Esophagus squamous epithelium (tissue), 5 donors: ENCODE results near the gene DES. TPM values are rescaled to one million over a fixed set of nuclear protein-coding genes. Genes with fewer than 3 reads are reported as not detected.
"Not testable (repeated sequence)": the region's sequence is repeated elsewhere in the genome, so short reads cannot be mapped to it uniquely, and the experiment has no call there.

Experiments used
- DNase-seq: peaks from one replicate; lab custom pipeline; 2025; lab: John Stamatoyannopoulos, UW
- H3K27ac ChIP-seq, 4 donors: fragments of 200-600 bp; sonication (generic); one replicate each; pipeline ENCODE4 v1.5.1; 2016 to 2019; ENCODE audit warnings: mild to moderate bottlenecking in 1 of 4
- H3K27me3 ChIP-seq, 4 donors: fragments of 200-600 bp; sonication (generic); 1 replicate in 3 of 4; 2 replicates in 1 of 4; pipeline versions ENCODE4 v1.5.1 to v1.6.0; 2017 to 2021; ENCODE audit warnings: antibody characterized with exemption in 1 of 4
- H3K36me3 ChIP-seq, 3 donors: fragments of 200-600 bp; sonication (generic); one replicate each; pipeline ENCODE4 v1.5.1; 2016 to 2019
- H3K4me1 ChIP-seq, 3 donors: fragments of 200-600 bp; sonication (generic); one replicate each; pipeline ENCODE4 v1.5.1; 2017 to 2019
- H3K4me3 ChIP-seq, 4 donors: fragments of 200-600 bp; sonication (generic); 1 replicate in 3 of 4; 2 replicates in 1 of 4; pipeline ENCODE4 v1.5.1; 2016 to 2019; ENCODE audit warnings: mild to moderate bottlenecking in 2 of 4, moderate library complexity in 1 of 4
- H3K9me3 ChIP-seq, 3 donors: fragments of 200-600 bp; sonication (generic); one replicate each; pipeline ENCODE4 v1.5.1; 2016 to 2019
- CTCF ChIP-seq, 6 experiments: fragments of 450-650 bp in 4 of 6; fragments of 200-600 bp in 2 of 6; sonication (generic) in 2 of 6; IDR thresholded peaks; one replicate each; pipeline ENCODE4 v1.5.1; 2016 to 2019; ENCODE audit warnings: antibody characterized with exemption in 6 of 6, mild to moderate bottlenecking in 4 of 6, moderate library complexity in 4 of 6
- POLR2A ChIP-seq, 4 donors: fragments of 450-650 bp; IDR thresholded peaks; one replicate each; pipeline ENCODE4 v1.6.1; 2017; ENCODE audit warnings: antibody characterized with exemption in 4 of 4, mild to moderate bottlenecking in 4 of 4, moderate library complexity in 3 of 4
- WGBS, 2 donors: methylation state at CpG; one replicate each; pipeline ENCODE4 v1.1.5; 2018; 5-methylcytosine and 5-hydroxymethylcytosine counted together
- intact Hi-C: fragments of 100-400 bp; cut with DNase I; formaldehyde crosslinking; loops from one replicate; pipeline ENCODE4 v1.15.0; 2022
- total RNA-seq, 4 donors: library from RNA; depleted of rRNA; stranded (reverse); fragments of >200 nt; gene quantifications; one replicate each; pipeline ENCODE4 v1.1.0, GENCODE V29; 2016
- donor health status: DM: yes; HTN: yes; CAD: no.

The DES gene
- total RNA-seq, 4 donors from 2014 or later, result 120 to 2,698 (median 303) TPM

- TF ChIP-seq POLR2A (IDR thresholded peaks at IDR 0.05), result no peak
- no peak for TF ChIP-seq CTCF (IDR thresholded peaks at IDR 0.05)
- Histone ChIP-seq H3K27ac (no peak overlapping the region), H3K36me3 (no peaks in the 10 kb centered on the region), H3K4me1 (peaks cover 0 to 6% (median 4%) of the 10 kb centered on the region in 3 donors), H3K4me3 (no peak overlapping the region), H3K9me3 (no peaks in the 10 kb centered on the region), H3K27me3 (no peaks in the 10 kb centered on the region)
- intact Hi-C loops, result no loop called here
- WGBS, 2 donors, result 81 to 88% methylated on average over 9 of the region's 9 CpGs
- DNase-seq, result no peak
Measured at GRCh38 chr2:219392754-219393153, 25.4 kb upstream of the DES start.

- WGBS, 2 donors, result 71 to 83% methylated on average over 2 of the region's 9 CpGs
- H3K36me3 ChIP-seq, H3K9me3 ChIP-seq, DNase-seq, intact Hi-C loops, H3K27me3 ChIP-seq, H3K27ac ChIP-seq, H3K4me3 ChIP-seq: not testable (repeated sequence)
- H3K4me1 ChIP-seq, result peaks cover 0 to 19% (median 10%) of the 10 kb centered on the region in 3 donors
Measured at GRCh38 chr2:219395056-219395455, 23.1 kb upstream of the DES start.

- intact Hi-C loops, result no loop called here
- no peak overlapping the region for H3K27ac ChIP-seq
- peaks cover 0 to 19% (median 10%) of the 10 kb centered on the region in 3 donors for H3K4me1 ChIP-seq
- no peak for DNase-seq
- H3K9me3 ChIP-seq, result no peaks in the 10 kb centered on the region
- TF ChIP-seq CTCF (IDR thresholded peaks at IDR 0.05) (no peak), POLR2A (IDR thresholded peaks at IDR 0.05) (no peak)
- 87 to 88% methylated on average over 3 of the region's 3 CpGs for WGBS, 2 donors
- H3K4me3 ChIP-seq, result no peak overlapping the region
- H3K27me3 ChIP-seq, result no peaks in the 10 kb centered on the region
- no peaks in the 10 kb centered on the region for H3K36me3 ChIP-seq
Measured at GRCh38 chr2:219395609-219396008, 22.6 kb upstream of the DES start.

GRCh38 chr2:219396863-219397457 is 21.2 kb upstream of the DES start:
- intact Hi-C loops, result no loop called here
- no peak overlapping the region for H3K4me3 ChIP-seq
- TF ChIP-seq CTCF (IDR thresholded peaks at IDR 0.05), result no peak
- no peaks in the 10 kb centered on the region for H3K9me3 ChIP-seq
- H3K4me1 ChIP-seq, result peaks cover 0 to 19% (median 10%) of the 10 kb centered on the region in 3 donors
- no peaks in the 10 kb centered on the region for H3K27me3 ChIP-seq
- no peak overlapping the region for H3K27ac ChIP-seq
- no peak for DNase-seq
- 47 to 63% methylated on average over 5 of the region's 6 CpGs for WGBS, 2 donors
- H3K36me3 ChIP-seq, result no peaks in the 10 kb centered on the region

- Histone ChIP-seq H3K4me3 (no peak overlapping the region), H3K4me1 (peaks cover 0 to 27% (median 10%) of the 10 kb centered on the region in 3 donors), H3K9me3 (no peaks in the 10 kb centered on the region), H3K27me3 (peaks cover 0 to 3% (median 0%) of the 10 kb centered on the region in 4 donors), H3K27ac (peak overlapping the region in 3 of 4 donors; percentile 0 to 50 (median 2)), H3K36me3 (no peaks in the 10 kb centered on the region)
- WGBS, 2 donors, result 23 to 38% methylated on average over 4 to 5 of the region's 5 CpGs
- TF ChIP-seq CTCF (IDR thresholded peaks at IDR 0.05) (no peak), POLR2A (IDR thresholded peaks at IDR 0.05) (no peak)
- no peak for DNase-seq
- intact Hi-C loops, result no loop called here
Measured at GRCh38 chr2:219398721-219399363, 19.3 kb upstream of the DES start.
